Body of pancreas (tissue), 4 donors: ENCODE data around the gene ST6GALNAC6.

ENCODE experiments used
- POLR2A ChIP-seq, 3 donors: fragments of 450-650 bp; IDR thresholded peaks; one replicate each; pipeline ENCODE4 v1.6.1; 2016; ENCODE audit warnings: antibody characterized with exemption in 3 of 3, mild to moderate bottlenecking in 2 of 3
- TF ChIP-seq, protein P1 (sequence below), 7 experiments: fragments of 450-650 bp in 4 of 7; fragments of 200-600 bp in 3 of 7; sonication (generic) in 3 of 7; IDR thresholded peaks; one replicate each; pipeline ENCODE4 v1.5.1; 2016 to 2019; ENCODE audit warnings: antibody characterized with exemption in 7 of 7

DNA sequence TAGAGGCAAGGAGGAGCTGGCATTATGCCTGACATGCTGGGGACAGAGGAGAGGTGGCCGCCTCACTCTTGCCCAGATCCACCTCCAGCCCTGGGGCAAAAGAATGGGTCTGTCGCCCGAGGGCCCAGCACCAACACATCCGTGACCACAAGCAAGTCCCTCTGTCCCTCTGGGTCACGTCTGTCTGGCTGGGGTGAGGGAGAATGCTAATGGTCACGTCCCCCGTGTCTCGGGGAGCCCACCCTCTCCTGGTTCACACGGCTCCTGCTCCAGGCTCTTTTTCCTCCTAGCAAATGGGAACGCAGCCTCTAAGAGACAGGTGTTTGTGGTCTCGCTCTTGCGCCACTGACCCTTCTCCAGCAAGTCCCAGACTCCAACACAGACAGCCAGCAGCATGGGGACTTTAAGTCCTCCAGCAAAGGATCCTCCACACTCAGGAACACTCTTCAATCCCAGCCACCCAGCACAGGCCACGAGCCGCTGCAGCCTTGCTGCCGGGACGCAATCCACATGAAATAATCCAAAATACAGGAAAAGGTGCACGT is 49.0 kb downstream of the ST6GALNAC6 start:
- TF ChIP-seq, protein P1, sequence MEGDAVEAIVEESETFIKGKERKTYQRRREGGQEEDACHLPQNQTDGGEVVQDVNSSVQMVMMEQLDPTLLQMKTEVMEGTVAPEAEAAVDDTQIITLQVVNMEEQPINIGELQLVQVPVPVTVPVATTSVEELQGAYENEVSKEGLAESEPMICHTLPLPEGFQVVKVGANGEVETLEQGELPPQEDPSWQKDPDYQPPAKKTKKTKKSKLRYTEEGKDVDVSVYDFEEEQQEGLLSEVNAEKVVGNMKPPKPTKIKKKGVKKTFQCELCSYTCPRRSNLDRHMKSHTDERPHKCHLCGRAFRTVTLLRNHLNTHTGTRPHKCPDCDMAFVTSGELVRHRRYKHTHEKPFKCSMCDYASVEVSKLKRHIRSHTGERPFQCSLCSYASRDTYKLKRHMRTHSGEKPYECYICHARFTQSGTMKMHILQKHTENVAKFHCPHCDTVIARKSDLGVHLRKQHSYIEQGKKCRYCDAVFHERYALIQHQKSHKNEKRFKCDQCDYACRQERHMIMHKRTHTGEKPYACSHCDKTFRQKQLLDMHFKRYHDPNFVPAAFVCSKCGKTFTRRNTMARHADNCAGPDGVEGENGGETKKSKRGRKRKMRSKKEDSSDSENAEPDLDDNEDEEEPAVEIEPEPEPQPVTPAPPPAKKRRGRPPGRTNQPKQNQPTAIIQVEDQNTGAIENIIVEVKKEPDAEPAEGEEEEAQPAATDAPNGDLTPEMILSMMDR (IDR thresholded peaks at IDR 0.05), result no peak
- TF ChIP-seq POLR2A (IDR thresholded peaks at IDR 0.05), result no peak
